Activated CD4-positive, alpha-beta T cell treated with anti-CD3 and anti-CD28 coated beads, Interleukin-2, amount 50 U/mL, for 1 hour (primary cell): Measurements from ENCODE around the gene G6PC1.
"Not testable (repeated sequence)": the region's sequence is repeated elsewhere in the genome, so short reads cannot be mapped to it uniquely, and the experiment has no call there.

Source experiments
- DNase-seq: peaks from one replicate; pipeline ENCODE4 v3.0.0-alpha.2; 2020

Gene G6PC1

DNA sequence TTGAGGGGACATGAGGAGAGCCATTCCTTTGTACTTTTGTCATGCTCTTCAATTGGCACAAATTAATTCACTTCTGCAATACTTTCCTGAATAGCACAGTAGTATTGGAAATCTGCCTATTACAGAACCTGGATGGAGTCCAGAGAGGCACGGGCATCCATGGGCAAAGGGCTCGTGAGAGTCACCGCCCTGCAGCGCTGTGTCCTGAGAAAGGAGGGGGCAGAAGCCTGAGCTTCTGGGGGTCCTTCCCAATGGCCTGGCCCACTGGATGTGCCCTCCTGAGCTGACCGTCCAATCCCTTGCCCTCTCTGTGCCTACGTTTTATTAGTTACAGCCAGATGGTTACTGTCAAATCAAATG, 3.5 kb downstream of the G6PC1 start:
- no peak for DNase-seq

DNA sequence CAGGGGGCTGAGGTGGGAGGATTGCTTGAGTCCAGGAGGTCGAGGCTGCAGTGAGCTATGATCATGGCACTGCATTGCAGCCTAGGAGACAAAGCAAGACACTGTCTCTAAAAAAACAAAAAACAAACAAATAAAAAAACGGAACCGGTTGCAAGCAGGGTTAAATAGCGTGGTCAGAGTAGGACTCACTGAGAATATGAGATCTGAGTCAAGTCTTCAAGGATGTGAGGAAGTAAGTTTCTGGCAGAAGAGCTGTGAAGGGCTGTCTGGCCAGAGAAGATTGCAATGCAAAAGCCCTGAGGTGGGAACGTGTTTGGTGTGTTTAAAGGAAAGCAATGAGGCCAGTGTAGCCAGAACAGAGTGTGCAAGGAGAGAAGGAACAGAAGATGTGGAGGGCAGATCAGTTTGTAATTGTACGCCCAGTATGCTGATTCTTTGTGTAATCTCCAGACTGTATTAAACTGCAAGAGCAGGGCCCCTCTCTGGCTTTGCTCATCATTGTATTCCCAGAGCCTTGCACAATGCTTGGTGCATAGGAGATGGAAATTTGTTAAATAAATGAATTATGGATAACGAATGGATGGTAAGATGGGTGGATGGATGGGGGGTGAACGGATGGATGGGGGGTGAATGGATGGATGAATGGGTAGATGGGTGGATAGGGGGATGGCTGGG, 6.3 kb downstream of the G6PC1 start:
- DNase-seq: no peak

GRCh38 chr17:42908872-42909700, 8.5 kb downstream of the G6PC1 start:
- no peak for DNase-seq

- DNase-seq: no peak
Observed at GRCh38 chr17:42913522-42913921, 12.9 kb downstream of the G6PC1 start.

- no peak for DNase-seq
Observed at GRCh38 chr17:42913981-42914617, 13.5 kb downstream of the G6PC1 start.

DNA sequence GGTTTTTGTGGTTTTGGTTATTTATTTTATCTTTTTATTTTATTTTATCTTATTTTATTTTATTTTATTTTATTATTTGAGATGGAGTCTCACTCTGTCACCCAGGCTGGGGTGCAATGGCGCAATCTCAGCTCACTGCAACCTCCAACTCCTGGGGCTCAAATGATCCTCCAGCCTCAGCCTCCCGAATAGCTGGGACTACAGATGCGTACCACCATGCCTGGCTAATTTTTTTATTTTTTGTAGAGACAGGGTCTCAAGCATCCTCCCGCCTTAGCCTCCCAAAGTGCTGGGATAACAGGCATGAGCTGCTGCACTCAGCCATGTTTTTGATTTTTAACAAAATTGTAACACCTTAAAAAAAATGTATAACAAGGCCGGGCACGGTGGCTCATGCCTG, 14.7 kb downstream of the G6PC1 start:
- not testable (repeated sequence) for DNase-seq

GRCh38 chr17:42916388-42917235, 16.0 kb downstream of the G6PC1 start:
- DNase-seq: not testable (repeated sequence)

DNA sequence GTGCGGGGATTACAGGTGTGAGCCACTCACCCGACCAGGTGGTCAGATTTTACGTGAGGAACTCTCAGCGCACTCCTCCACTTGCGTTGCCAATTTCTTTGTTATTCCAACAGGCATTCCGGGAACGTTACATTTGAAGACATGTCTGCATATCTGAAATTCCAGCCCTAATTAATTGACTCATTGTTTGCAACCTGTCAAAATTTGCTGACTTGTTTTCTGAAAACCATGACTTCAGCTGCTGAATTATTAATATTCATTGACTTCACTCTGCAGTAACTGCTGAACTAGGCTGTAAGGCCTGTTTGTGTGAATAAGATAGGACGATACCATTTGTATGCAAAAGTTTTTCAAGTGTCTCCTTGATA, 16.6 kb downstream of the G6PC1 start:
- no peak for DNase-seq

- DNase-seq: no peak
Observed at GRCh38 chr17:42918902-42919521, 18.4 kb downstream of the G6PC1 start.

DNA sequence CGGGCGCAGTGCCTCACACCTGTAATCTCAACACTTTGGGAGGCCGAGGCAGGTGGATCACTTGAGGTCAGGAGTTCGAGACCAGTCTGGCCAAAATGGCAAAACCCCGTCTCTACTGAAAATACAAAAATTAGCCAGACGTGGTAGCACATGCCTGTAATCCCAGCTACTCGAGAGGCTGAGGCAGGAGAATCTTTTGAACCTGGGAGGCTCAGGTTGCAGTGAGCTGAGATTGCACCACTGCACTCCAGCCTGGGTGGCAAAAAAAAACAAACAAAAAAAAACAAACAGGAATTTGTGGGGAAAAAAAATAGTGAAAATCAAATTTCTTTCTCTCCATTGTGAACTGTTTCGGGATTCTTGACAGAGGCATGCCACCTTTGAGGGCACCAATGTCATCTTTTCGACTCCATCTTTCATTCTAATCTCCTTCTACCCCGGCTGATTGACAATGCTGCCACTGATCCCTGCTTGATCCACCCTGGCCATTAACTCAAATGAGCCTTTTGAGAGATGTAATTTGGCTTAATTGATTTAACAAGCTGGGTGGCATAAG, 19.0 kb downstream of the G6PC1 start:
- not testable (repeated sequence) for DNase-seq

DNA sequence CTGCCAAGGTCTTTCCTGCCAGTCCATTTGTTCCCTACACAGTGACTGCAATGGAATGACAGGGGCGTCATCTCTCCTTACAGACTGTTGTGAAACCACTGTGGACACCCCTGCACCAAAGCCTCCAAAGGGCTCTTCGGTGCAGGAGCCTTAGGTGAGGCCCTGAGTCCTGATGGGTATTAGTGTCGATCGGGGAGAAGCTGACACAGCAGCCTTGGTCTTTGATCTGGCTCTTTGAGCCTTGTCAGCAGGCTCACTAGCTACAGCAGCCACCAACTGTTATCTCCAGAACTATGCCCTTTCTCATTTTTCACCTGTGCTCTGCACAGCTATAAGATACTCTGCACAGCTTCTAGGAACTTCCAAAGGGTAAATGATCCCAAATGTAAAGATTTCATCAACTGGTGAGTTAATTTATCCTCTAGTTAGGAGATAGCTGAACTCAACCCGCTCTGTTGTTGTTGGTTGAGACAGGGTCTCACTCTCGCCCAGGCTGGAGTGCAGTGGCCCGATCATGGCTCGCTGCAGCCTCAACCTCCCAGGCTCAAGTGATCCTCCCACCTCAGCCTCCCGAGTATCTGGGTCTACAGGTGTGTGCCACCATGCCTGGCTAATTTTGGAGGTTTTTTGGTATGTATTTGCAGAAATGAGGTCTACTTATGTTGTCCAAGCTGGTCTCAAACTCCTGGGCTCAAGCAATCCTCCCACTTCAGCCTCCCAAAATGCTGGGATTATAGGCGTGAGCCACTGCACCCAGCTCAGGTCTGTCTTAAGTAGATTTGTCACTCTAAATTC, 19.7 kb downstream of the G6PC1 start:
- DNase-seq: no peak

DNA sequence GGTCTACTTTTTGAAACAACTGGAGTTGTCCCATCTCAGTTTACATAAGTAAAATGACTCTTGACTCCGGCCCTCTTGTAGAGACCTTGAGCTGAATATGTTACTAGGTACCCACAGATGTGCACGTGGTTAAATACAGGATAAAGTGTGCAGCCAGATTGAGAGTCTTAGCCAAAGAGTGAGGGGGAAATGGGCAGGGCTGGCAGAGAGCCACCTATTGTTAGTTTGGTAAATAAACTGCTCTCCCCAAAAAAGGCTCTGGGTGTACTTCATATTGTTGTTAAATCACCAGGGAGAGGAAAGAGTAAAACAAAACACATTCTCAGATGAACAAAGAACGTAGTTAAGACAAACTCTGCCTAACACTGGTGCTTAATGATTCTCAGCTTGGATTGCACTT, 20.3 kb downstream of the G6PC1 start:
- DNase-seq: no peak

GRCh38 chr17:42922294-42922693, 21.7 kb downstream of the G6PC1 start:
- no peak for DNase-seq

- DNase-seq: not testable (repeated sequence)
Observed at GRCh38 chr17:42923472-42923871, 22.9 kb downstream of the G6PC1 start.

GRCh38 chr17:42924891-42925290, 24.3 kb downstream of the G6PC1 start:
- DNase-seq: no peak

DNA sequence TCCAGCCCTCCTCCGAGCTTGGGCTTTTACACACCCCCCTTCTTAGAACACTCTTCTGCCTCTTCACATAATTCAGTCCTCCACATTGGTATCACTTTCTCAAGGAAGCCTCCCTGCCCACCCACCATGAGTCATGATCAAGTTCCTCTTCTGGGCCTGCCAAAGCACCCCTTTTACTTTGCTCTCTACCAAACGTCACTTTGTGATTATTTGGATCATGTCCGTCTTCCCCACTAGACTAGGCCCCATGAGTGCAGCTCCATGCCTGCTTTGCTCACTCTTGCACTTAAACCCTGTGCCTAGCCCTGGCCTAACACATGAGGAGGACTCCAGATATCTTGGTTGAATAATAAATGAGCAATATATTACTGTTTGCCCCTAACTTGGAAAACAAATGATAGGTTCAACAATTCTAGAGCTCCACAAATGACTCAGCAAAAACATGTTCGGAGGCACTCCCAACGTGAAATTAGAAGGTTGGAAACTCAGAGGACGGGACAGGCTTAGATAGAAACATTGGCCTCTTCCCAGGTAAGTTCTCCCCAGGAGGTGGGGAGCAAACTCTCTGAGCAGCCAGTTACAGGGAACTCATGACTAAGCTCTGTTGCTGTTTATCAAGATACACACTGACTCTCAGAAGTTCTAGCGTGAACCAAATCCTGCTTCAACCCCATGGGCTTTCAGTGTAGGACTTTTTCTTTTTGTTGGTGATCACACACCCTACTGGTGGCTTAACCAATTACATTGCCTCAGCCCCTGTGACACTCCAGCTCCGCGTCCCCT, 28.3 kb downstream of the G6PC1 start:
- DNase-seq: no peak

GRCh38 chr17:42929497-42929844, 28.9 kb downstream of the G6PC1 start:
- DNase-seq: no peak

DNA sequence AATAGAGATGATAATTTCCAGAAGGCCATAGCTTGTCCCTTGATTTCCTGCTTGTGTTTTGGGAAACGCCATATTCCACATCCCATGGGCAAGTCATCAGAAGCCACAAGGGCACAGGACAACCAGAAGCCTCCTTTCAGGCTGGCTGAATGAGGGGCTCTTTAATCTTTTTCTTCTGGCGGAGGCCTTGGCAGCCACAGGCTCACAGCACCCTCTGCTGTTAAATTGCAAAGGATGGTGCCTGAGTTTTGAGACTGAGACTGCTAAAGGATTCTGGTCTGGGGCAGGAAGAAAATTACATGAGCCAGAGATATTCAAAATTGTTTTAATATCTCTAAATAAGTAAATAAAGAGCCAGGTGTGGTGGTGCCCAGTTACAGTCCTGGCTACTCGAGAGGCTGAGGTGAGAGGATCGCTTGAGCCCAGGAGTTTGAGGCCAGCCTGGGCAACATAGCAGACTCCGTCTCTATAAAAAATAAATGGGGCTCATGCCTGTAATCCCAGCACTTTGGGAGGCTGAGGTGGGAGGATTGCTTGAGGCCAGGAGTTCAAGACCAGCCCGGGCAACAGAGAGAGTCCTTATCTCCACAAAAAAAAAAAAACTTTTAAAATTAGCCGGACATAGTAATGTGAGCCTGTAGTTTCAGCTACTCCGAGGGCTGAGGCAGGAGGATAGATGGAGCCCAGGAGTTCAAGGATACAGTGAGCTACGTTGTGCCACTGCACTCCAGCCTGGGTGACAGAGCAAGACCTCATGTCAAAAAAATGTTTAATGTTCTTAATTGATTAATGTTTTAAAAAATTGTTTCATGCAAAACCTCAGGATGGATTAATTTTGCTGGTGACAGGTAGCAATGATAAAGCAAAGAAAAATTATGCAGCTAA, 37.4 kb downstream of the G6PC1 start:
- peak; percentile 2 for DNase-seq

- DNase-seq: no peak
Observed at GRCh38 chr17:42944211-42944610, 43.6 kb downstream of the G6PC1 start.

- no peak for DNase-seq
Observed at GRCh38 chr17:42946812-42947211, 46.2 kb downstream of the G6PC1 start.
